CD4-positive, alpha-beta T cell treated with Interleukin-17A for 1 hour (primary cell): ENCODE results near the gene UBALD2.
A peak's percentile ranks its signal among the peaks of the same experiment; 100 is the strongest.
"Not testable (repeated sequence)": the region's sequence is repeated elsewhere in the genome, so short reads cannot be mapped to it uniquely, and the experiment has no call there.

Experiments used
- DNase-seq: peaks from one replicate; pipeline ENCODE4 v3.0.0-alpha.2; 2020

The UBALD2 gene

DNA sequence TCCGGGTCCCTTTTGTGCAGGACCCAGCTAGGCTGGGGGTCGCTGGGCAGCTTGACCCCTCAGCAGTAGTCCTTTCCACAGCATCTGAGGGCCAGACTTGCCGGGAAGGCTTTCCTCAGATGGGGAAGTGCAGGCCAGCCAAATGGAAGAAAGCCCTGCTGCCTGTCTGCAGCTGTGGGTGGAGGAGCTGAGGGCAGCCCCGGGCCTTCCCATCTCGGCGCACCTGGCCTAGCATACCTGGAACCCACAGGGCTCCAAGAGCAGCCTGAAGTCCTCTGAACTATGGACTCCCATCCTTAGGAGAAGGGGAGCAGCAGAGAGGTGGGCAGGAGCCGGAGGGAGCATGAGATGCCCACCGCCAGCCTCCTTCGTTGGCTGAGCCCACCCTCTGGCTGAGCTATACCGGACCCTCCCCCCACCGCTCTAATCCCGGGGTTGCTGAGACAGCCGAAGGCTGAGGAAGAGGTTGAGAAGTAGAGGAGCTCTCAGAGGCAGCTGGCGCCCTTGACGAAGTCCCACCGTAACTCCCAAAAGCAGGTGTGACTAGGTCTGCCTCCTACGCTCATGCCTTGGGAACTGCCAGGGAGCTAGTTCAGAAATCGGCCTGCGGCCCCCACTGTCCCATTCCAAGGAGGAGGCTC, 13.2 kb downstream of the UBALD2 start:
- no peak for DNase-seq

- DNase-seq = peak; percentile 83
Observed at GRCh38 chr17:76278952-76279741, 14.0 kb downstream of the UBALD2 start.

- no peak for DNase-seq
Observed at GRCh38 chr17:76279742-76280287, 14.7 kb downstream of the UBALD2 start.

DNA sequence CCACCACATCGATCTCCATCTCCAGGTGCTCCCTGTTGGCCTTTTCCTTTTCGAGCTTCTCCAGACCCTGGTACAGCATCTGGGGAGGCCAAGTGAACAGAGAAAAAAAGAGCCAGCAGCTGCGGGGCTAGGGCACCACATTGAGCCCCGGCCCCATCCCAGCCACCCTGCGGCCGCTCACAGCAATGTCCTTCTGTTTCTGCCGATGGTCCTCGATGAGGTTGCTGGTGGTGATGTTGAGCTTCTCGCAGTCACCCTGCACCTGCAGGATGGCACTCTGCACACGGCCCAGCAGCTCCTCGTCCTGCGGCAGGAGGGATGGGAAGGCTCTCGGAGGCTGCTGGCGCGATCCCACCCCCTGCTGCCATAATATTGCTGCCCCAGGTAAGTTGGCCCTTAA, 15.5 kb downstream of the UBALD2 start:
- no peak for DNase-seq

DNA sequence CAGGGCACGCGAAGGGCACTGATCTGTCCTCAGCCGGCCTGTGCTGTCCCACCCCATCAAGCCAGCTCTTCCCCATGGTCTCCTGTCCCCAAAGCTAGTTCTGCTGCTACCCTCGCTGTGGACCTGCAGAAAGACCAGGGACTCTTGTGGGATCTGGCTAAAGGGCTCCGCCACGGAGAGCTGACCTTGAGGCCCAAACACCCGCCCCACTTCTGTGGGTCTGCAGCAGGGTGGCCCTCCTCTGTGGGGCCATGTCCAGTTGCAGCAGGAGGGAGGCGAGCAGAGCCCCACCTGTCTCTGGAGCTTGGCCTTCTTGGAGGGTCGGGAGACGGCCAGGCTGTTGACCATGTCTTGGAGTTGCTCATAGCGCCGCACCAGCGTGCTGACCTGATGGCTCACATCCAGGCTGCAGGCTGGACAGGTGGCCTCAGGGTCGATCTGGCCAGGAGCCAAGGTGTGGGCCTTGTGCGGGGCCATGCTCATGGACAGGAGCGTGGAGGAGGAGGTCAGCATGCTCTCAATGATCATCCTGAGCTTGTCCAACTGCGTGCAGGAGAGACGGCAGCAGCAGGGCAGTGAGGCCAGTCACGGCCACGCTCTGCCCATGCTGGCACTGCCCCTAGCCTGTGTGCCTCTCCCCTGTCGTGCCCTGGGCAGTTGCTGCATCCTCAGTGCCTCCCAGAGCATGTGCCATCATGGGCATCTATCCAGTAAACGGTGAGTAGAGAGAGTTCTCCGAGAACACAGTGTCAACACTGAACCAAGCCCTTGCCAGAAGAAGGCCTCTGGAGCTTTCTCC, 16.6 kb downstream of the UBALD2 start:
- no peak for DNase-seq

- DNase-seq = no peak
Observed at GRCh38 chr17:76292567-76292966, 27.4 kb downstream of the UBALD2 start.

- no peak for DNase-seq
Observed at GRCh38 chr17:76293106-76293505, 28.0 kb downstream of the UBALD2 start.

- DNase-seq = no peak
Observed at GRCh38 chr17:76296186-76296585, 31.0 kb downstream of the UBALD2 start.

DNA sequence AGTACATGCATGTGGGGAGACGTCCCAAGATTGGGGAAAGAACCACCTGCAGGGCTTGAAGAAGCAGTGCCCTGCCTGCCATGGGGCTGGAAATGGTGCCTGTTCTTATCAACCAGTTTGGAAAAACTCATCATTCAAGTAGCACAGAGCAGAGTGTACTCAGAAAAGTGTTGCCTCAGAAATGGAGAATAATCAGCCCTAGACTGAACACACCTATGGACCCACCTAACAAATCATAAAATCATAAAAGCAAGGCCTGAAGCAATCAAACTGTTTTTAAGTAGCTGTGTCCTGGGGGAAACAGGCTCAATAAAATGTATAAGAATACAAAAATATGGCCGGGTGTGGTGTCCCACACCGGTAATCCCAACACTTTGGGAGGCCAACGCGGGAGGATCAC, 31.7 kb downstream of the UBALD2 start:
- DNase-seq = no peak

- DNase-seq = no peak
Observed at GRCh38 chr17:76297436-76297835, 32.3 kb downstream of the UBALD2 start.

DNA sequence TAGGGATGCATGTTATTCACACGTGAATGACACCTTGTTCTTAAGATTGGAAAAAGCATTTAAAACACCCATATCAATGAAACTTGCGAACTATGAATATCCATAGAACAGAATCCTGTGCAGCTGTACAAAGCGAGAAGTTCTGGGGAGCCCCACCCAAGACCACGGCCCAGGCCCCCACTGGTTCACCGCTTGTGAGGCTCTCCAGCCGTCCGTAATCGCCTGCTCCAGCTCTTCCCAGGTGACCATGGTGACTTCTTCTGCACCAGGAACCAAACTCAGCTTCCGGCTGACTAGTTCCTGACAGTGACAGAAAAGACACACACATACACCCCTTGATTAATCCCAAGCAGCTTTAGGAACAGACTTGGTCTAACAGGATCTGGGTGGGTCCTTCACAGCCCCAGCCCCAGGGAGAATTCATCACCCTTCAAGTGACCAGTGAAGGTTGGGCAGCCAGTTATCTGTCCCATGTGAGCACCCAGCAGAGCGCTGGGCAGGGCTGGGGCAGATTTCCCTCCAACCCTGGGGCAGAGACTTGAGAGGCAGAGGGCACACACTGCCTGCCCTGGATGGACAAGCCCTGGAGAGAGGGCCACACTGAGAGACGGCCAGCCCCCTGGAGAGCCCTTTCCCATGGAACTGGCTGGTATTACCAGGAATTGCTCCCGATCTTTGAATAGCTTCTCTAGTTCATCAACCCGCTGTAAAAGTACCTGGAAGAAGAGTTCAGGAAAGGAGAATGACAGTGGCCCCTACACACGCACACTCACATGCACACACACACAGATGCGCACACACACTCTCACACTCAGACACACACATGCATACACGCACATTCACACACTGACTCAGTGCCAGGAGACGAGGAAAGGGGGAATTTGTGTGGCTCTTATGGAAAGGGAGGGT, 39.3 kb downstream of the UBALD2 start:
- no peak for DNase-seq

DNA sequence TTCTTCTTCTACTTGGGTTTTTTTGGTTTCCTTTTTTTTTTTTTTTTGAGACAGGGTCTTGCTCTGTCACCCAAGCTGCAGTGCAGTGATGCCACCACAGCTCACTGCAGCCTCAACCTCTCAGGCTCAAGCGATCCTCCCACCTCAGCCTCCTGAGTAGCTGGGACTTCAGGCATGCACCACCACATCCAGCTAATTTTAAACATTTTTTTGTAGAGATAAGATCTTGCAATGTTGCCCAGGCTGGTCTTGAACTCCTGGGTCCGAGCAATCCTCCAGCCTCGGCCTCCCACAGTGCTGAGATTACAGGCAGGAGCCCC, 39.9 kb downstream of the UBALD2 start:
- DNase-seq = not testable (repeated sequence)

DNA sequence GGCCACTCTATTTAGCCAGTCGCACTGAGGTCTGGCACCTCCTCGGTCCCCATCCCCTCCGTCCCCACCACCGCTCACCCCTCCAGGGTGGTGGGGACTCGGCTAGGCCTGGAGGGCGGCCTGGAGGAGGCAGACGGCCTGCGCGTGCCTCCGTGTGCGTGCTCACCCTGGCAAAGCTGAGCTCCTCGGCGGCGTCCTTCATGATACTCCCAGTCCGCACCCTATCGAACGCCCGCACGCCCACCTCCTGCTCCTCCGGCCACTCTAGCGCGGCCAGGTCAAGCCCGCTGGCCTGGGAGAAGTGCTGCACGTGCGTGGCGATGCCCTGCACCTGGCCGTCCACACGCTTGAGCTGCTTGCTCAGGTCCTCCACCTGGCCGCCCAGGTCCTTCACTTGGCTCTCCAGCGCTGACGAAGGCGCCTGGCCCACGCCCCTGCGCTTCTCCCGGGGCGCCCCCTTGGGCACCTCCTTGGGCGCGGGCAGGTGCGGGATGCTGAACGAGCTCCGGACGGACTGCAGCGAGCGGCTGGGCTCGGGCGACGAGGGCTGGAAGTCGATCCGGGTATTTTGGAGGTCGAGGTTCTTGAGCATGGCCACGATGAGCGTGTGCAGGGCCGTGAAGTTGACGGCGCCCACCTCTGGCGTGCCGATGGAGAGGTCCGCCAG, 42.3 kb downstream of the UBALD2 start:
- DNase-seq = no peak

DNA sequence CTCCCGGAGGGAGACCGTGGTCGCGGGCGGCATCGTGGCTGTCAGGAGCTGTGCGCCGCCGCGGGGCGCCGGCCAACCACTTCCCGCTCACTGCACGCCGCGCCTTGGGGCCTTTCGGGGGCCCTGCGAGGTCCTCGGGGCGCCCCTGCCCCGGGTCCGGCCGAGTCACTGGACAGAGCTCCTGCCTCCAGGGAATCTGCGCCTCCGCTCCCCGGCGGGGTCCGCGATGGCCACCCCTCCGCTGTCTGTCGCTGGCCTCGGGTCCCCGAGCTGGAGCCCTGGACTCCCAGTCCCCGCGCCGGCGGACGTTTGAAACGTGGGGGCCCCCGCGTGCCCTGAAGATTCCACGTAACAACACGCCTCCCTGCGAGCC, 42.8 kb downstream of the UBALD2 start, which contains the start of gene QRICH2:
Gene QRICH2 (minus strand): TSS at position 311 of the 373 bp plus-strand sequence. CDS start 278 bp downstream, at position 33.
- DNase-seq = no peak

DNA sequence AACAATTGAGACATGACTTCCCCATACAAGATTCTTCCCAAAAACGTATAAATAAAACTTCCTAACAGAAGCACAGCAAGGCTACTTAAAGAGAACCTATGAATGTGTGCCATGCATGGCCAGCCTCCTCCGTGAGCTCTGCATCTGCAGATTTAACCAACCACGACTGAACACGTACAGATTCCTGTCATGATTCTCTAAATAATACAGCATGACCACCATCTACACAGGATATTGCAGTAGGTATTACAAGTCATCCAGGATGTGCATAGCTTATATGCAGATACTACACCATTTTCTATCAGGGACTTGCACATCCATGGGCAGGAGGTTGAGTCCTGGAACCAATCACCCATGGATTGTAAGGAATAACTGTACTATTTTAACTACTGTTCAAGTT, 44.3 kb downstream of the UBALD2 start:
- no peak for DNase-seq

DNA sequence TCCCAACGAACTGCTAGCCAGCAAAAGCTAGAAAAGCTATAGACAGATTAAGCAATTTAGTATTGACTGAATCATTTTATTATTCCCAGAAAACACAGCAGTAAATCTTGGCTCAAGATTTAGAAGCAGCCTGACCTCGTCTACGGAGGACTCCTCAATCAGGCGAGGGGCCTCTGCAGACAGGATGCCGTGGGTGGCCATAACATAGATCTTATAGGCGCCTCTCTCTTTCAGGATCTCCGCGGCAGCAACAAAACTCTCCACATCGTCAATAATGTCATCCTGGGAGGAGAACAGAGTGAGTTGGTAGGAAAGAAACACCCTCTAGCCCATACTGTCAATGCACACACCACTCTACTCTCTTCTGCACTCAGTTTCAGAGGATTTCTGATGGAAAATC, 47.6 kb downstream of the UBALD2 start:
- DNase-seq = no peak

DNA sequence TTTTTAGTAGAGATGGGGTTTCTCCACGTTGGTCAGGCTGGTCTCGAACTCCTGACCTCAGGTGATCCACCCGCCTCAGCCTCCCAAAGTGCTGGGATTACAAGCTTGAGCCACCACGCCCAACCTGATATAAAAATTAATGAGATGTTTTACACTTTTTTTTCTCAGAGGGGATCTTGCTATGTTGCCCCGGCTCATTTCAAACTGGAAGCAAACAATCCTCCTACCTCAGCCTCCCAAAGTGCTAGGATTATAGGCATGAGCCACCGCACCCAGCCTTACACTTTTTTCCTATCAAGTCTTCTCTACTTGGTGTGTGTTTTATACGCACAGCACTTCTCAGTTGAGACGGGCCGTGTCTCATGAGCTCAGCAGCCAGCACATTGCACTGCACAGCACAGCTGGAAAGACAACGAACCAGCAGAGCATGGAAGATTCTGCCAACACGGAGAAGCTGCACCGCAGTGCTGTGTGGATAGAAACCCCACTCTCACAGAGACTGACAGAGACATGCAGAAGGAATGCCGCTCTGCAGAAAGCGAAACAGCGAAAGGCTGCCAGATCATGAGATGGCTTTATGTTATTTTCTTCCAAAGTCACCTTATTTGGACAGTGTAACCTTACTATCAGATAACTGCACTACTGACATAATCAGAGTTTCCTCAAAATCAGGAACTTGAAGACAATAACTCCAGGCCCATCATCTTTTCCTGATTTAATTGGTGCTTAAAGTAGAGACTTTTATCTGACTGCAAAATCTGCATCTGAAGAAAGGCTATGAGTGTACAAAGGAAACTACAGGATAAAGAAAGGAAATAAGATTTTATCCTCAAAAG, 49.5 kb downstream of the UBALD2 start:
- DNase-seq = no peak

DNA sequence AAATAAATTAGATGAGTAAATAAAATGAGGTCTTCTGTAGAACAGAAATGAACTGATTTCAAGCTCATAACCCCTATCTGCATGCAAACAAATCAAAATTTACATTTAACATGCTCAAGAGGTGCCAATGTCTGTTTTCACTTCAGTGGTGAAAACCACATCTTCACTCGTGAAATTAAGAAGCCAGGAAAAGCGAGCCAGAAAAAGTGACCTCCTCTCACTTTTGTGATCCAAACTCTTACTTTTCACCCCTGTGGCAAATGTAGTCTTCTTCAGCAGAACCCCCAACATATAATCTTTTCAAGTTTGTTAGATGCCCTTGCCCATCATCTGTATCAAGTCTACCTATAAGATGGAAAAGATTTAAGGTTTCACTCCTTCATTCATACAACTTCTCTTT, 52.4 kb downstream of the UBALD2 start:
- no peak for DNase-seq

- no peak for DNase-seq
Observed at GRCh38 chr17:76318586-76318985, 53.4 kb downstream of the UBALD2 start.
